Measurements from ENCODE around the gene LCORL. TPM values are rescaled to one million over a fixed set of nuclear protein-coding genes. Genes with fewer than 3 reads are reported as not detected.

LCORL gene
- total RNA-seq, 1 experiment from 2014 or later: 18.0 TPM

DNA sequence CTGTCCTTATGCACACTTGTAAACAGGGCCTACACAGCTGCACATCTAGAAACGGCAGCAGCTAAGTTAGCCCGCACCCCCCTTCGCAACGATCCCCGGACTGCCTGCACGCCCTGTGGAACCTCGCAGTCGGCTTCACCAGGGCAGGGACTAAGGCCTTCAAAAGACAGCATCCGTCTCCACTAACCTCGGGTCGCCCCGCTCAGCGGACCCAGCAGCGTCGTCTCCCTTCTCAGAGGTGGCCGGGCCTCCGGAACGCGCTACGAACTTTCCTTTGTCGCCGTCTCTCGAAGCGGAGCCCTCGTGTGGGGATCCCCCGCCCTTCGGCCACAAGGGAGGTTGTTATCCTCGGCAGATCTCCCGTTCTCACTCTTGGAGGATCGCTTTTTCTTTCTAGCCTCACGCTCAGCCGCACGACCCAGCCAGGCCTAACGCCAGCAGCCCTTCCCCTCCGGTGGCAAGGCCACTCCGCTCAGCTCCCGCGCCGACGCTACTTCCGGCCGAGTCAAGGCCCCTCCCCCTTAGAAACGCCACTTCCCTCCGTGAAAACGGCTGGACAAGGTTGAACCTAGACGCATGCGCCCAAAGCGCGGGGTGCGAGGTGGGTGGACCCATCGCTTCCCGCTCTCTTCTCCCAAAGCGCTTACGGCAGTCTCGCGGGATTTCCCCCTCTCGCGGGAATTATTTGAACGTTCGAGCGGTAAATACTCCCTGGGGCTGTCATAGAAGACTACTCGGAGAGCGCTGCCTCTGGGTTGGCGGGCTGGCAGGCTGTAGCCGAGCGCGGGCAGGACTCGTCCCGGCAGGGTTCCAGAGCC, 211.1 kb downstream of the LCORL start, which contains the start of the genes DCAF16 and NCAPG:
TSS of gene DCAF16 (minus strand) at position 498 of the 818 bp plus-strand sequence. CDS start 6,616 bp downstream, outside the sequence.
TSS of gene NCAPG (plus strand) at position 720 of the 818 bp plus-strand sequence. CDS start 99 bp downstream, outside the sequence.
- H3K27me3 ChIP-seq (ENCODE audit: insufficient read depth, low read length): no peaks in the 10 kb centered on the region
- H3K4me2 ChIP-seq (ENCODE audit: low read length): peak within 1 kb of the TSS; percentile 85
- H3K9ac ChIP-seq (ENCODE audit: low read length): peak within 1 kb of the TSS; percentile 98
- peaks cover 98% of the 10 kb centered on the region for H3K79me2 ChIP-seq (ENCODE audit: insufficient read depth, low read length)
- H3K4me1 ChIP-seq (ENCODE audit: control insufficient read depth in 1 of 2, insufficient read depth in 2 of 2, low read length in 2 of 2): peaks cover 5 to 20% of the 10 kb centered on the region in 2 experiments; a peak in 2 of 4 replicates
- TF ChIP-seq SP1 (IDR thresholded peaks at IDR 0.05; ENCODE audit: low read depth) (peak; percentile 69), SIN3A (IDR thresholded peaks at IDR 0.05; ENCODE audit: low read depth) (peak; percentile 96), POLR2AphosphoS5 (IDR thresholded peaks at IDR 0.05; ENCODE audit: low read depth, low read length) (peak; percentile 93), EGR1 (IDR thresholded peaks at IDR 0.05; ENCODE audit: low read depth) (0 out of 2 replicates have a peak, but pooled peaks have one; percentile 8), ZNF274 (IDR thresholded peaks at IDR 0.05; ENCODE audit: low read depth, low read length) (no peak), FOSL1 (IDR thresholded peaks at IDR 0.05; ENCODE audit: low read depth) (no peak), YY1 (IDR thresholded peaks at IDR 0.05; ENCODE audit: extremely low read depth, insufficient replicate concordance, low read depth, low read length) (no peak), POLR2A (IDR thresholded peaks at IDR 0.05; ENCODE audit: borderline replicate concordance, extremely low read depth, insufficient read depth, insufficient read length) (peak; percentile 96), RAD21 (IDR thresholded peaks at IDR 0.05; ENCODE audit: low read depth) (no peak), CBX3 (IDR thresholded peaks at IDR 0.05; ENCODE audit: low read depth) (peak; percentile 87), ZFX (IDR thresholded peaks at IDR 0.05) (peak; percentile 91), TCF7L2 (IDR thresholded peaks at IDR 0.05; ENCODE audit: borderline replicate concordance, extremely low read depth, insufficient read depth, insufficient read length) (no peak), JUND (IDR thresholded peaks at IDR 0.05) (no peak)
- TF ChIP-seq, protein P1, sequence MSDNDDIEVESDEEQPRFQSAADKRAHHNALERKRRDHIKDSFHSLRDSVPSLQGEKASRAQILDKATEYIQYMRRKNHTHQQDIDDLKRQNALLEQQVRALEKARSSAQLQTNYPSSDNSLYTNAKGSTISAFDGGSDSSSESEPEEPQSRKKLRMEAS (IDR thresholded peaks at IDR 0.05): peak; percentile 91
- TF ChIP-seq, protein P2, sequence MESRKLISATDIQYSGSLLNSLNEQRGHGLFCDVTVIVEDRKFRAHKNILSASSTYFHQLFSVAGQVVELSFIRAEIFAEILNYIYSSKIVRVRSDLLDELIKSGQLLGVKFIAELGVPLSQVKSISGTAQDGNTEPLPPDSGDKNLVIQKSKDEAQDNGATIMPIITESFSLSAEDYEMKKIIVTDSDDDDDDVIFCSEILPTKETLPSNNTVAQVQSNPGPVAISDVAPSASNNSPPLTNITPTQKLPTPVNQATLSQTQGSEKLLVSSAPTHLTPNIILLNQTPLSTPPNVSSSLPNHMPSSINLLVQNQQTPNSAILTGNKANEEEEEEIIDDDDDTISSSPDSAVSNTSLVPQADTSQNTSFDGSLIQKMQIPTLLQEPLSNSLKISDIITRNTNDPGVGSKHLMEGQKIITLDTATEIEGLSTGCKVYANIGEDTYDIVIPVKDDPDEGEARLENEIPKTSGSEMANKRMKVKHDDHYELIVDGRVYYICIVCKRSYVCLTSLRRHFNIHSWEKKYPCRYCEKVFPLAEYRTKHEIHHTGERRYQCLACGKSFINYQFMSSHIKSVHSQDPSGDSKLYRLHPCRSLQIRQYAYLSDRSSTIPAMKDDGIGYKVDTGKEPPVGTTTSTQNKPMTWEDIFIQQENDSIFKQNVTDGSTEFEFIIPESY (IDR thresholded peaks at IDR 0.05; ENCODE audit: extremely low read depth, insufficient replicate concordance, low read length): peak; percentile 100
- intact Hi-C loops (cut with micrococcal nuclease): loop anchor here (2.0 kb wide), 1 partner anchor 210 kb away; the partner anchor contains the start of gene LCORL
- RAD21 ChIA-PET (ENCODE audit: low non-redundant PET in 1 of 2, low total read pairs in 2 of 2, uncharacterized antibody in 2 of 2, unreplicated experiment in 2 of 2): no interaction called here
- peak within 1 kb of the TSS; percentile 80 to 93 for H3K4me3 ChIP-seq (replicated peaks in 1 of 2; ENCODE audit: low read depth in 1 of 2, low read length in 2 of 2)
- peaks cover 24% of the 10 kb centered on the region; the same call in 1 of the 2 replicates for H4K20me1 ChIP-seq (ENCODE audit: insufficient read depth)
- H2AFZ ChIP-seq (ENCODE audit: low read depth, low read length, poor library complexity, severe bottlenecking): no peak within 1 kb of the TSS
- DNase-seq (ENCODE audit: low read depth, low spot score) (peak; percentile 98), ATAC-seq (peak; percentile 89)
- CTCF ChIA-PET: interaction anchor here (1.1 kb wide), 1 partner anchor 262 kb away, joined by 3 read pairs; no protein-coding TSS in a partner anchor
- H3K9me3 ChIP-seq (ENCODE audit: control insufficient read depth in 1 of 2, insufficient read depth in 1 of 2, low read depth in 1 of 2, low read length in 2 of 2): no peaks in the 10 kb centered on the region
- TSS peak; percentile 67 for BruUV-seq (replicated peaks)
- POLR2A ChIA-PET: interaction anchor here (1.5 kb wide), 1 partner anchor 11 kb away, joined by 4 read pairs; no protein-coding TSS in a partner anchor
- no peaks in the 10 kb centered on the region for H3K9me2 ChIP-seq (ENCODE audit: insufficient read depth)
- peaks cover 14 to 22% of the 10 kb centered on the region in 2 experiments; a peak in 3 of 4 replicates for H3K36me3 ChIP-seq (ENCODE audit: control insufficient read depth in 1 of 2, insufficient read depth in 2 of 2, low read length in 2 of 2)
- H3K27ac ChIP-seq (ENCODE audit: low read depth, low read length): peak within 1 kb of the TSS; percentile 84

All from HCT116 (cell line).